ENCODE data around the gene MRM2. TPM values are rescaled to one million over a fixed set of nuclear protein-coding genes. Genes with fewer than 3 reads are reported as not detected.

Gene MRM2
- total RNA-seq, 1 experiment from 2014 or later = 32.1 TPM

GRCh38 chr7:2209146-2209960, 32.7 kb downstream of the MRM2 start:
- no peaks in the 10 kb centered on the region for H3K27me3 Mint-ChIP-seq (ENCODE audit: insufficient read depth, unreplicated experiment)
- H3K36me3 Mint-ChIP-seq (ENCODE audit: insufficient read depth, unreplicated experiment) = peaks cover 23% of the 10 kb centered on the region
- peak overlapping the region; percentile 66 for H3K27ac Mint-ChIP-seq (ENCODE audit: low read depth, unreplicated experiment)
- peak; percentile 39 for DNase-seq (ENCODE audit: unreplicated experiment)
- BruUV-seq (replicated peaks) = no TSS peak
- H3K4me3 Mint-ChIP-seq (ENCODE audit: unreplicated experiment) = no peak overlapping the region
- intact Hi-C loops (cut with micrococcal nuclease) = loop anchor here (2.0 to 10.0 kb wide), 2 partner anchors 397 to 545 kb away; no protein-coding TSS in a partner anchor
- CTCF ChIA-PET = interaction anchor here (0.6 to 1.5 kb wide), 13 partner anchors 9 to 1437 kb away, joined by 3 to 6 read pairs (median 4); no protein-coding TSS in a partner anchor
- no peaks in the 10 kb centered on the region for H3K9me3 Mint-ChIP-seq (ENCODE audit: unreplicated experiment)
- H3K4me1 Mint-ChIP-seq (ENCODE audit: insufficient read depth, unreplicated experiment) = no peaks in the 10 kb centered on the region
- peak; percentile 57 for TF ChIP-seq CTCF (IDR thresholded peaks at IDR 0.05; ENCODE audit: unreplicated experiment)
- POLR2A ChIA-PET = interaction anchor here (0.5 kb wide), 1 partner anchor 148 kb away, joined by 3 read pairs; no protein-coding TSS in a partner anchor

- CTCF ChIA-PET = interaction anchor here (0.6 to 1.5 kb wide), 7 partner anchors 8 to 265 kb away, joined by 3 to 5 read pairs (median 5); no protein-coding TSS in a partner anchor
- BruUV-seq (replicated peaks) = no TSS peak
- Mint-ChIP-seq H3K36me3 (ENCODE audit: insufficient read depth, unreplicated experiment) (peaks cover 23% of the 10 kb centered on the region), H3K27me3 (ENCODE audit: insufficient read depth, unreplicated experiment) (no peaks in the 10 kb centered on the region), H3K4me3 (ENCODE audit: unreplicated experiment) (no peak overlapping the region), H3K9me3 (ENCODE audit: unreplicated experiment) (no peaks in the 10 kb centered on the region), H3K27ac (ENCODE audit: low read depth, unreplicated experiment) (peak overlapping the region; percentile 66), H3K4me1 (ENCODE audit: insufficient read depth, unreplicated experiment) (no peaks in the 10 kb centered on the region)
- DNase-seq (ENCODE audit: unreplicated experiment) = no peak
- POLR2A ChIA-PET = interaction anchor here (0.7 kb wide), 1 partner anchor 31 kb away, joined by 3 read pairs; no protein-coding TSS in a partner anchor
- TF ChIP-seq CTCF (IDR thresholded peaks at IDR 0.05; ENCODE audit: unreplicated experiment) = no peak
- intact Hi-C loops (cut with micrococcal nuclease) = loop anchor here (2.0 to 10.0 kb wide), 2 partner anchors 396 to 544 kb away; no protein-coding TSS in a partner anchor
Measured at GRCh38 chr7:2208712-2209111, 33.3 kb downstream of the MRM2 start.

- POLR2A ChIA-PET = no interaction called here
- Mint-ChIP-seq H3K4me3 (ENCODE audit: unreplicated experiment) (no peak overlapping the region), H3K27ac (ENCODE audit: low read depth, unreplicated experiment) (no peak overlapping the region), H3K9me3 (ENCODE audit: unreplicated experiment) (no peaks in the 10 kb centered on the region), H3K36me3 (ENCODE audit: insufficient read depth, unreplicated experiment) (peaks cover 6% of the 10 kb centered on the region), H3K4me1 (ENCODE audit: insufficient read depth, unreplicated experiment) (no peaks in the 10 kb centered on the region), H3K27me3 (ENCODE audit: insufficient read depth, unreplicated experiment) (no peaks in the 10 kb centered on the region)
- BruUV-seq (replicated peaks) = no TSS peak
- intact Hi-C loops (cut with micrococcal nuclease) = loop anchor here (10.0 kb wide), 1 partner anchor 540 kb away; no protein-coding TSS in a partner anchor
- no peak for DNase-seq (ENCODE audit: unreplicated experiment)
- CTCF ChIA-PET = no interaction called here
- no peak for TF ChIP-seq CTCF (IDR thresholded peaks at IDR 0.05; ENCODE audit: unreplicated experiment)
Measured at GRCh38 chr7:2205036-2205780, 36.8 kb downstream of the MRM2 start.

GRCh38 chr7:2204446-2204845, 37.6 kb downstream of the MRM2 start:
- intact Hi-C loops (cut with micrococcal nuclease) = loop anchor here (10.0 kb wide), 1 partner anchor 540 kb away; no protein-coding TSS in a partner anchor
- no peak for TF ChIP-seq CTCF (IDR thresholded peaks at IDR 0.05; ENCODE audit: unreplicated experiment)
- no peaks in the 10 kb centered on the region for H3K27me3 Mint-ChIP-seq (ENCODE audit: insufficient read depth, unreplicated experiment)
- H3K4me1 Mint-ChIP-seq (ENCODE audit: insufficient read depth, unreplicated experiment) = no peaks in the 10 kb centered on the region
- DNase-seq (ENCODE audit: unreplicated experiment) = no peak
- no peak overlapping the region for H3K27ac Mint-ChIP-seq (ENCODE audit: low read depth, unreplicated experiment)
- H3K4me3 Mint-ChIP-seq (ENCODE audit: unreplicated experiment) = no peak overlapping the region
- BruUV-seq (replicated peaks) = no TSS peak
- no peaks in the 10 kb centered on the region for H3K9me3 Mint-ChIP-seq (ENCODE audit: unreplicated experiment)
- H3K36me3 Mint-ChIP-seq (ENCODE audit: insufficient read depth, unreplicated experiment) = peaks cover 12% of the 10 kb centered on the region
- ChIA-PET CTCF (no interaction called here), POLR2A (interaction anchor here (0.6 kb wide), 1 partner anchor 22 kb away, joined by 3 read pairs; no protein-coding TSS in a partner anchor)

Data from MCF 10A (cell line).